NT2/D1 (cell line): ENCODE data around the gene KCNK4.

Experiments used
- DNase-seq: peaks from one replicate; pipeline ENCODE4 v3.0.0-alpha.2; 2011; ENCODE audit warnings: low read depth, low spot score
- H3K27me3 ChIP-seq: 2 replicates; pipeline ENCODE4 v1.6.0; 2011; ENCODE audit warnings: mild to moderate bottlenecking; ENCODE audit not compliant: insufficient read length, insufficient read depth
- H3K36me3 ChIP-seq: 2 replicates; pipeline ENCODE4 v1.6.1; 2011; ENCODE audit warnings: mild to moderate bottlenecking, low read length, mixed read lengths; ENCODE audit not compliant: insufficient read depth, insufficient read length
- H3K4me1 ChIP-seq: 2 replicates; pipeline ENCODE4 v1.5.1; 2011; ENCODE audit not compliant: insufficient read depth, insufficient read length
- H3K4me3 ChIP-seq: 2 replicates; pipeline ENCODE4 v1.5.1; 2011; ENCODE audit warnings: low read depth; ENCODE audit not compliant: insufficient read length
- H3K9ac ChIP-seq: 2 replicates; pipeline ENCODE4 v1.6.0; 2011; ENCODE audit warnings: low read depth; ENCODE audit not compliant: insufficient read length
- H3K9me3 ChIP-seq: 2 replicates; pipeline ENCODE4 v1.5.1; 2011; ENCODE audit warnings: mild to moderate bottlenecking, low read length; ENCODE audit not compliant: insufficient read depth
- SUZ12 ChIP-seq: IDR thresholded peaks from 2 replicates; pipeline ENCODE4 v1.6.1; 2011; ENCODE audit not compliant: insufficient read length, insufficient read depth; ENCODE audit errors: extremely low read depth
- YY1 ChIP-seq: IDR thresholded peaks from 2 replicates; pipeline ENCODE4 v1.6.1; 2011; ENCODE audit not compliant: insufficient read length, insufficient read depth
- ZNF274 ChIP-seq: IDR thresholded peaks from 2 replicates; pipeline ENCODE4 v1.6.1; 2011; ENCODE audit warnings: mild to moderate bottlenecking, low read depth, low read length

The KCNK4 gene

GRCh38 chr11:64267207-64267945 lies 23.7 kb upstream of the KCNK4 start:
- no peaks in the 10 kb centered on the region for H3K27me3 ChIP-seq
- H3K4me1 ChIP-seq = peaks cover 27% of the 10 kb centered on the region
- no peak for TF ChIP-seq SUZ12
- TF ChIP-seq ZNF274 = no peak
- no peak for TF ChIP-seq YY1
- no peak overlapping the region for H3K9ac ChIP-seq
- H3K9me3 ChIP-seq = no peaks in the 10 kb centered on the region
- H3K4me3 ChIP-seq = no peak overlapping the region
- DNase-seq = no peak
- peaks cover 55% of the 10 kb centered on the region for H3K36me3 ChIP-seq

DNA sequence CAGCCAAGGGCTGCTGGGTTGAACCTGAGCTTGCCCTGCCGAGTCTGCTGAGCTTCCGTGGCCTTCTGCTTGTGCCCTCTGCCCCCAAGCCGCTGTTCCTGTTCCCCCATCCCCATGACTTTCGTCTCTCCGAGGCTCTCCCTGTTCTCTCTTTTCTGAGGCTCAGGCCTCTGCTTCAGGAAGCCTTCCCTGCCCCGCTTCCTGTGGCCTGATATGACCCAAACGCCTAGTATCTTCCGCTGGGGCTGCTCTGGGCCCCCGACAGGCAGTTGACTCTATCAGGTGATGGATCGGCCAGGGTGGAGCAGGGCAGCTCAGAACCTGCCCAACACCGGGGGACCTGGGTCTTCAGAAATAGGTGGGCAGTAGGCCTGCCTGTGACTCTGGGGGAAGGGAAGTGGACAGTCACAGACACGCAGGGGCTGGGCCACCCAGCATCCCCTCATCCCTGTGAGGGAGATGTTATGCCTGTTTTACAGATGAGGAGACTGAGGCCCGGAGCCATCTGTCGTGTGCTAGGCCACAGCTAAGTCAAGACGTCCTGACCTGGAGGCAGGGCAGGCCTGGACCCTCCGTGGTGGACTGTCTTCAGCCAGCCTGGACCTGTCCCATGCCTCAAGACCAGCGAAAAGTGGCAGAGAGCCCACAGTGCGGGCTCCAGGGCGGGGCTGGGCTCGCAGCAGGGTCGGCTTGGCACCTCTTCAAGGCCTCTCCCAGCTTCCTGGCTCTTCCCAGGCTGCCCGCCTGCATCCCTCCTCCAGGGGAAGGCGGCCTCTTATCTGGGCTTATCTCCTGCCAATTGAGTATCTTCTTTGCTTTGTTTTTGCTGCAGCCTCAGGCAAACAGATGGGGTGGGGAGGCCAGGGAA lies 22.8 kb upstream of the KCNK4 start:
- Histone ChIP-seq H3K4me3 (peak overlapping the region; percentile 95), H3K27me3 (no peaks in the 10 kb centered on the region), H3K9ac (peak overlapping the region; percentile 90), H3K9me3 (no peaks in the 10 kb centered on the region), H3K36me3 (peaks cover 55% of the 10 kb centered on the region), H3K4me1 (peaks cover 23% of the 10 kb centered on the region)
- DNase-seq = no peak
- TF ChIP-seq SUZ12 (no peak), YY1 (no peak)

GRCh38 chr11:64268893-64269539 lies 22.1 kb upstream of the KCNK4 start:
- TF ChIP-seq ZNF274 (no peak), SUZ12 (no peak), YY1 (no peak)
- H3K27me3 ChIP-seq = no peaks in the 10 kb centered on the region
- peak overlapping the region; percentile 95 for H3K4me3 ChIP-seq
- peak overlapping the region; percentile 90 for H3K9ac ChIP-seq
- H3K9me3 ChIP-seq = no peaks in the 10 kb centered on the region
- H3K36me3 ChIP-seq = peaks cover 50% of the 10 kb centered on the region
- H3K4me1 ChIP-seq = peaks cover 17% of the 10 kb centered on the region
- DNase-seq = no peak

DNA sequence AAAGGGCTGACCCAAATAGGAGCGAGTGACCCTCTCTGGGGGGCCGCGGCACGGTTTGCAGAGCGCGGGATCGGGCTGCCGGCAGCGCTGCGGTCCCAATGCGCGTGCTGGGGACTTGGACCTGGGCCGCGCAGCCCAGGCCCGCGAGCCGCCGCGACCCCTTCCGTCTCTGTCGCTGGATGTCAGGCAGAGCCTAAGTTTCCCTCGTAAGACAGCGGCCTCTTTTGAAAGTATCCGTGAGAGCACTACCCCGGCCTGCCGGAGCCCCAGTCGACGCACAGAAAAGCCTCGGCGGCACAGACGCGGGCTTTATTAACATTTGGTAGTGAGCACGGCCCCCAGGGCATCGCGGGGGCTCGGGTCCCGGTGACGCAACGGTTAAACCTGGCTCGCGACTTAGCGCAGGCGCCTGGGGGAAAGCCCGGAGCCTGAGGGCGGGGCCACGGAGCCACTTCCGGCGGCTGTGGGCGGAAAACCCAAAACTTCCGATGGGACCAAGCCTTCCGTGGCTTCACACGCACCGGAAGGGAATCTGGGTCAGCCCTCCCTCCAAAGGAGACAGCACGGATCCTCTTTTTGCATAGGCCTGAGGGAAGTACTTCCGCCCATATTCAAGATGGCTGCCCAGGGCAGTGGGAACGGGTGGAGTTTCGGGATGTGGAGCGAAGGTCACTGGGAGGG lies 21.4 kb upstream of the KCNK4 start:
- H3K36me3 ChIP-seq = peaks cover 43% of the 10 kb centered on the region
- TF ChIP-seq SUZ12 = no peak
- peak; percentile 99 for TF ChIP-seq YY1
- TF ChIP-seq ZNF274 = no peak
- DNase-seq = peak; percentile 99
- no peaks in the 10 kb centered on the region for H3K9me3 ChIP-seq
- no peaks in the 10 kb centered on the region for H3K27me3 ChIP-seq
- H3K4me1 ChIP-seq = peaks cover 14% of the 10 kb centered on the region
- peak overlapping the region; percentile 95 for H3K4me3 ChIP-seq
- H3K9ac ChIP-seq = peak overlapping the region; percentile 90

- H3K4me1 ChIP-seq = peaks cover 27% of the 10 kb centered on the region
- no peak for DNase-seq
- H3K4me3 ChIP-seq = no peak overlapping the region
- H3K27me3 ChIP-seq = no peaks in the 10 kb centered on the region
- no peaks in the 10 kb centered on the region for H3K9me3 ChIP-seq
- peaks cover 44% of the 10 kb centered on the region for H3K36me3 ChIP-seq
- TF ChIP-seq YY1 (no peak), SUZ12 (no peak), ZNF274 (no peak)
- H3K9ac ChIP-seq = peak overlapping the region; percentile 23
These were observed 15.9 kb upstream of the KCNK4 start for GRCh38 chr11:64275031-64275800.

DNA sequence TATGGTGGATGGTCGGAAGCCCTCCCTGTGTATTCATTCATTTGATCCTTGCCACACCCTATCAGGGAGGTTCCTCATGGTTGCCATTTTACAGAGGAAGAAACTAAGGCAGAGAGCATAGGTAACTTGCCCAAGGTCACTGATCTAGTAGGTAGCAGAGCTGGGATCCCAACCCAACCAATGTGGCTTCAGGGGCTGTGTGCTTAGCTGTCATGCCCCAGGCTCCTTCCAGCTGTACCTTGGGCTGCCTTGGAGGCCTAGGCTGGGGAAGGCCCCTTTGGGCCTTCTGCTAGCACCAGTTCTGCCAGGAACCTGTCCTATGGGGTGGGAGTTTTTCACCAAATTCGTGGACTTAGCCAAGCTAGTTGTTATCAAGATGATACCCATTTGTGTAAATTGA lies 15.3 kb upstream of the KCNK4 start:
- H3K4me1 ChIP-seq = peaks cover 27% of the 10 kb centered on the region
- H3K36me3 ChIP-seq = peaks cover 44% of the 10 kb centered on the region
- no peaks in the 10 kb centered on the region for H3K9me3 ChIP-seq
- no peaks in the 10 kb centered on the region for H3K27me3 ChIP-seq
- TF ChIP-seq ZNF274 = no peak
- TF ChIP-seq SUZ12 = no peak
- DNase-seq = no peak
- peak overlapping the region; percentile 23 for H3K9ac ChIP-seq
- H3K4me3 ChIP-seq = no peak overlapping the region
